Measurements from ENCODE around the gene GRAMD2B. TPM values are rescaled to one million over a fixed set of nuclear protein-coding genes. Genes with fewer than 3 reads are reported as not detected.
A peak's percentile ranks its signal among the peaks of the same experiment; 100 is the strongest.

GRAMD2B gene
- total RNA-seq, 1 experiment from 2014 or later = 11.1 TPM

- Mint-ChIP-seq H3K27me3 (ENCODE audit: insufficient read depth, unreplicated experiment) (no peaks in the 10 kb centered on the region), H3K4me3 (ENCODE audit: unreplicated experiment) (no peak overlapping the region), H3K27ac (ENCODE audit: low read depth, unreplicated experiment) (no peak overlapping the region), H3K4me1 (ENCODE audit: insufficient read depth, unreplicated experiment) (peaks cover 16% of the 10 kb centered on the region), H3K9me3 (ENCODE audit: unreplicated experiment) (no peaks in the 10 kb centered on the region), H3K36me3 (ENCODE audit: insufficient read depth, unreplicated experiment) (no peaks in the 10 kb centered on the region)
- ChIA-PET POLR2A (interaction anchor here (0.5 to 2.5 kb wide), 3 partner anchors 13 to 1431 kb away, joined by 3 to 8 read pairs (median 4); no protein-coding TSS in a partner anchor), CTCF (interaction anchor here (0.6 kb wide), 1 partner anchor 30 kb away, joined by 3 read pairs; no protein-coding TSS in a partner anchor)
- no TSS peak for BruUV-seq (replicated peaks)
- peak; percentile 36 for DNase-seq (ENCODE audit: unreplicated experiment)
- no peak for TF ChIP-seq CTCF (IDR thresholded peaks at IDR 0.05; ENCODE audit: unreplicated experiment)
- intact Hi-C loops (cut with micrococcal nuclease) = no loop called here
Observed at GRCh38 chr5:126503602-126504104, 80.4 kb downstream of the GRAMD2B start.

GRCh38 chr5:126506079-126506478, 82.9 kb downstream of the GRAMD2B start:
- peaks cover 18% of the 10 kb centered on the region for H3K4me1 Mint-ChIP-seq (ENCODE audit: insufficient read depth, unreplicated experiment)
- H3K27ac Mint-ChIP-seq (ENCODE audit: low read depth, unreplicated experiment) = no peak overlapping the region
- BruUV-seq (replicated peaks) = no TSS peak
- H3K27me3 Mint-ChIP-seq (ENCODE audit: insufficient read depth, unreplicated experiment) = no peaks in the 10 kb centered on the region
- DNase-seq (ENCODE audit: unreplicated experiment) = no peak
- no peaks in the 10 kb centered on the region for H3K9me3 Mint-ChIP-seq (ENCODE audit: unreplicated experiment)
- H3K36me3 Mint-ChIP-seq (ENCODE audit: insufficient read depth, unreplicated experiment) = no peaks in the 10 kb centered on the region
- POLR2A ChIA-PET = no interaction called here
- intact Hi-C loops (cut with micrococcal nuclease) = no loop called here
- H3K4me3 Mint-ChIP-seq (ENCODE audit: unreplicated experiment) = no peak overlapping the region
- TF ChIP-seq CTCF (IDR thresholded peaks at IDR 0.05; ENCODE audit: unreplicated experiment) = no peak
- CTCF ChIA-PET = interaction anchor here (0.8 kb wide), 2 partner anchors 14 to 16 kb away, joined by 3 read pairs; no protein-coding TSS in a partner anchor

GRCh38 chr5:126508251-126508961, 85.2 kb downstream of the GRAMD2B start:
- POLR2A ChIA-PET = interaction anchor here (0.7 to 1.1 kb wide), 3 partner anchors 11 to 85 kb away, joined by 3 to 4 read pairs (median 3); no protein-coding TSS in a partner anchor
- CTCF ChIA-PET = interaction anchor here (0.8 kb wide), 1 partner anchor 156 kb away, joined by 3 read pairs; no protein-coding TSS in a partner anchor

More at GRCh38 chr5:126508251-126508961, 85.2 kb downstream of the GRAMD2B start:
- no peak for TF ChIP-seq CTCF (IDR thresholded peaks at IDR 0.05; ENCODE audit: unreplicated experiment)
- Mint-ChIP-seq H3K27me3 (ENCODE audit: insufficient read depth, unreplicated experiment) (no peaks in the 10 kb centered on the region), H3K27ac (ENCODE audit: low read depth, unreplicated experiment) (peak overlapping the region; percentile 84), H3K9me3 (ENCODE audit: unreplicated experiment) (no peaks in the 10 kb centered on the region), H3K4me3 (ENCODE audit: unreplicated experiment) (no peak overlapping the region), H3K4me1 (ENCODE audit: insufficient read depth, unreplicated experiment) (peaks cover 18% of the 10 kb centered on the region), H3K36me3 (ENCODE audit: insufficient read depth, unreplicated experiment) (no peaks in the 10 kb centered on the region)
- intact Hi-C loops (cut with micrococcal nuclease) = no loop called here
- BruUV-seq (replicated peaks) = no TSS peak
- no peak for DNase-seq (ENCODE audit: unreplicated experiment)
